A673 (cell line): ENCODE measurements around the gene DSCAML1. TPM values are rescaled to one million over a fixed set of nuclear protein-coding genes. Genes with fewer than 3 reads are reported as not detected.

Experiments used
- BruUV-seq: library from RNA; stranded (reverse); fragments of 400-500 nt; replicated peaks from 2 replicates; lab custom pipeline; 2021; lab: Mats Ljungman, UMichigan
- CTCF ChIA-PET: fragments of 300-600 bp; sonication (Branson Sonifier 250); formaldehyde crosslinking; loops from one replicate; lab custom pipeline; 2022; ENCODE audit warnings: antibody characterized with exemption; lab: Charles Lee
- POLR2A ChIA-PET: fragments of 300-600 bp; sonication (Branson Sonifier 250); formaldehyde crosslinking; loops from one replicate; lab custom pipeline; 2022; ENCODE audit warnings: antibody characterized with exemption; ENCODE audit not compliant: low non-redundant PET; lab: Charles Lee
- DNase-seq: peaks from one replicate; pipeline ENCODE4 v3.0.0-alpha.2; 2015; ENCODE audit warnings: low spot score
- H3K27ac ChIP-seq: fragments of 200-600 bp; sonication (generic); 2 replicates; pipeline ENCODE4 v1.5.1; 2016; ENCODE audit warnings: mixed run types, low read depth, mild to moderate bottlenecking, mixed read lengths, antibody characterized with exemption, low read length; ENCODE audit not compliant: poor library complexity, severe bottlenecking
- H3K27me3 ChIP-seq: fragments of 200-600 bp; sonication (generic); replicated peaks from 2 replicates; pipeline ENCODE4 v1.6.1; 2017; ENCODE audit warnings: mixed run types, low read depth, mild to moderate bottlenecking, mixed read lengths, antibody characterized with exemption, low read length; ENCODE audit not compliant: insufficient read depth, poor library complexity
- H3K36me3 ChIP-seq: fragments of 200-600 bp; sonication (generic); 2 replicates; pipeline ENCODE4 v1.6.1; 2016; ENCODE audit warnings: mixed run types, mild to moderate bottlenecking, mixed read lengths, antibody characterized with exemption, low read length; ENCODE audit not compliant: insufficient read depth, poor library complexity, severe bottlenecking
- H3K4me1 ChIP-seq: fragments of 200-600 bp; sonication (generic); 2 replicates; pipeline ENCODE4 v1.6.1; 2017; ENCODE audit warnings: mixed run types, mild to moderate bottlenecking, mixed read lengths, antibody characterized with exemption, low read length; ENCODE audit not compliant: insufficient read depth, poor library complexity, severe bottlenecking
- H3K4me3 ChIP-seq: fragments of 200-600 bp; sonication (generic); 2 replicates; pipeline ENCODE4 v1.5.1; 2016; ENCODE audit warnings: low read depth, mixed run types, mild to moderate bottlenecking, mixed read lengths, low read length; ENCODE audit not compliant: poor library complexity, severe bottlenecking
- H3K9me3 ChIP-seq: fragments of 200-600 bp; sonication (generic); 2 replicates; pipeline ENCODE4 v1.6.1; 2016; ENCODE audit warnings: mixed run types, low read depth, mild to moderate bottlenecking, mixed read lengths, antibody characterized with exemption, low read length; ENCODE audit not compliant: poor library complexity, severe bottlenecking
- CTCF ChIP-seq: fragments of 300-800, 200-600 bp; sonication (generic); conservative IDR thresholded peaks from 2 replicates; pipeline ENCODE4 v1.5.1; 2017; ENCODE audit warnings: low read depth, mild to moderate bottlenecking, antibody characterized with exemption, low read length, moderate library complexity, mixed read lengths
- EZH2 ChIP-seq: fragments of 200-600 bp; sonication (generic); IDR thresholded peaks from 2 replicates; pipeline ENCODE4 v1.6.1; 2017; ENCODE audit warnings: borderline replicate concordance, low read depth, mild to moderate bottlenecking, mixed read lengths, antibody characterized with exemption, low read length; ENCODE audit not compliant: poor library complexity, severe bottlenecking
- intact Hi-C: fragments of 100-400 bp; cut with micrococcal nuclease; formaldehyde crosslinking; loops from one replicate; pipeline ENCODE4 v1.10.0; 2022; ENCODE audit not compliant: unreplicated experiment
- total RNA-seq: library from RNA; stranded (reverse); gene quantifications from 2 replicates; pipeline ENCODE4 v1.2.3, GENCODE V29; 2021

The DSCAML1 gene
- total RNA-seq, 1 experiment from 2014 or later, result not detected

- no peak overlapping the region for H3K4me3 ChIP-seq
- H3K9me3 ChIP-seq, result no peaks in the 10 kb centered on the region
- ChIA-PET POLR2A (no interaction called here), CTCF (no interaction called here)
- no peaks in the 10 kb centered on the region for H3K36me3 ChIP-seq
- H3K27ac ChIP-seq, result no peak overlapping the region
- intact Hi-C loops, result no loop called here
- peaks cover 82% of the 10 kb centered on the region for H3K27me3 ChIP-seq
- no peak for DNase-seq
- TF ChIP-seq CTCF, result no peak
- no peak for TF ChIP-seq EZH2
- BruUV-seq, result no TSS peak
- no peaks in the 10 kb centered on the region for H3K4me1 ChIP-seq
Observed at GRCh38 chr11:117780456-117780855, 16.6 kb downstream of the DSCAML1 start.

GRCh38 chr11:117774553-117774952 is 22.5 kb downstream of the DSCAML1 start:
- DNase-seq, result no peak
- intact Hi-C loops, result no loop called here
- peaks cover 32% of the 10 kb centered on the region for H3K27me3 ChIP-seq
- H3K27ac ChIP-seq, result no peak overlapping the region
- ChIA-PET CTCF (no interaction called here), POLR2A (no interaction called here)
- no peaks in the 10 kb centered on the region for H3K36me3 ChIP-seq
- no TSS peak for BruUV-seq
- no peaks in the 10 kb centered on the region for H3K4me1 ChIP-seq
- TF ChIP-seq EZH2 (no peak), CTCF (no peak)
- H3K4me3 ChIP-seq, result no peak overlapping the region
- no peaks in the 10 kb centered on the region for H3K9me3 ChIP-seq

GRCh38 chr11:117772360-117772759 is 24.7 kb downstream of the DSCAML1 start:
- ChIA-PET CTCF (no interaction called here), POLR2A (no interaction called here)
- no peak for DNase-seq
- H3K4me3 ChIP-seq, result no peak overlapping the region
- no peaks in the 10 kb centered on the region for H3K4me1 ChIP-seq
- intact Hi-C loops, result no loop called here
- no peaks in the 10 kb centered on the region for H3K36me3 ChIP-seq
- no peak for TF ChIP-seq EZH2
- no peak for TF ChIP-seq CTCF
- H3K27me3 ChIP-seq, result peaks cover 15% of the 10 kb centered on the region
- no peak overlapping the region for H3K27ac ChIP-seq
- no TSS peak for BruUV-seq
- H3K9me3 ChIP-seq, result no peaks in the 10 kb centered on the region
